ENCODE results near the gene FAM222A. TPM values are rescaled to one million over a fixed set of nuclear protein-coding genes. Genes with fewer than 3 reads are reported as not detected.

The FAM222A gene
- total RNA-seq, 1 donor from 2014 or later, result 2.4 TPM

- no peak for TF ChIP-seq CTCF (IDR thresholded peaks at IDR 0.05)
- Histone ChIP-seq H3K27me3 (ENCODE audit: low read depth) (peaks cover 9% of the 10 kb centered on the region), H3K27ac (no peak overlapping the region)
These were observed 9.9 kb upstream of the FAM222A start for GRCh38 chr12:109703684-109704083.

GRCh38 chr12:109704371-109705098 is 9.1 kb upstream of the FAM222A start:
- intact Hi-C loops (cut with DNase I), result no loop called here
- Histone ChIP-seq H3K27me3 (ENCODE audit: low read depth) (peaks cover 9% of the 10 kb centered on the region), H3K4me1 (no peaks in the 10 kb centered on the region), H3K36me3 (no peaks in the 10 kb centered on the region), H3K27ac (no peak overlapping the region), H3K4me3 (no peak overlapping the region), H3K9me3 (no peaks in the 10 kb centered on the region)
- DNase-seq (no peak), ATAC-seq (no peak)
- TF ChIP-seq CTCF (IDR thresholded peaks at IDR 0.05), result no peak

More at GRCh38 chr12:109703684-109704083, 9.9 kb upstream of the FAM222A start:
- ATAC-seq (no peak), DNase-seq (no peak)
- intact Hi-C loops (cut with DNase I), result no loop called here
- Histone ChIP-seq H3K4me3 (no peak overlapping the region), H3K4me1 (no peaks in the 10 kb centered on the region), H3K9me3 (no peaks in the 10 kb centered on the region), H3K36me3 (no peaks in the 10 kb centered on the region)

GRCh38 chr12:109705291-109705690 is 8.3 kb upstream of the FAM222A start:
- Histone ChIP-seq H3K27ac (no peak overlapping the region), H3K27me3 (ENCODE audit: low read depth) (peaks cover 9% of the 10 kb centered on the region), H3K4me3 (no peak overlapping the region), H3K9me3 (no peaks in the 10 kb centered on the region), H3K36me3 (no peaks in the 10 kb centered on the region), H3K4me1 (no peaks in the 10 kb centered on the region)
- no peak for TF ChIP-seq CTCF (IDR thresholded peaks at IDR 0.05)
- intact Hi-C loops (cut with DNase I), result no loop called here
- DNase-seq (no peak), ATAC-seq (no peak)

DNA sequence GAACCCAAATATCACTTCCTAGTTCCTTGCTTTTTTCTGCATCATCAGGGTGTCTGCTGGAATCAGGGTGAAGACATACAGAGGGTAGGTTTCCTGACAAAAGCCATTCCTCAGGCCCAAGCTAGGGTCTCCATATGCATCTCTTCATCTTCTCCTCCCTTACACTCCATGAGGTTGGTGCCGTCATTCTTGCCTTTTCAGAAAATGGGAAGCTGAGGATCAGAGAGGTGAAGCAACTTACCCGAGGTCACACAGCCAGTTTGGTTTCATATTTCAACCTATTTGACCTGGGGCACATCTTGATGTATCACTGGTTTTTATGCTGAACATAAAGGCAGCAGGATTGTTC is 7.3 kb upstream of the FAM222A start:
- DNase-seq (no peak), ATAC-seq (no peak)
- Histone ChIP-seq H3K36me3 (no peaks in the 10 kb centered on the region), H3K27ac (no peak overlapping the region), H3K4me1 (no peaks in the 10 kb centered on the region), H3K27me3 (ENCODE audit: low read depth) (peaks cover 12% of the 10 kb centered on the region), H3K9me3 (no peaks in the 10 kb centered on the region), H3K4me3 (no peak overlapping the region)
- intact Hi-C loops (cut with DNase I), result no loop called here
- TF ChIP-seq CTCF (IDR thresholded peaks at IDR 0.05), result no peak

GRCh38 chr12:109706747-109707469 is 6.7 kb upstream of the FAM222A start:
- ATAC-seq (no peak), DNase-seq (no peak)
- Histone ChIP-seq H3K4me1 (peaks cover 1% of the 10 kb centered on the region), H3K9me3 (no peaks in the 10 kb centered on the region), H3K4me3 (no peak overlapping the region), H3K27me3 (ENCODE audit: low read depth) (peaks cover 17% of the 10 kb centered on the region), H3K27ac (no peak overlapping the region), H3K36me3 (no peaks in the 10 kb centered on the region)
- TF ChIP-seq CTCF (IDR thresholded peaks at IDR 0.05), result no peak
- intact Hi-C loops (cut with DNase I), result no loop called here
